Liver (tissue), 9 donors: ENCODE results near the gene SLC8A1. TPM values are rescaled to one million over a fixed set of nuclear protein-coding genes. Genes with fewer than 3 reads are reported as not detected.
A peak's percentile ranks its signal among the peaks of the same experiment; 100 is the strongest.

Experiments
- DNase-seq: peaks from one replicate; pipeline ENCODE4 v3.0.0-alpha.2; 2017; ENCODE audit warnings: low spot score
- H3K27ac ChIP-seq, 2 donors: one replicate each; pipeline ENCODE4 v1.7.0; 2013; ENCODE audit warnings: inconsistent platforms in 2 of 2, low read length in 2 of 2, control low read depth in 1 of 2, low read depth in 1 of 2, mild to moderate bottlenecking in 1 of 2
- H3K27me3 ChIP-seq, 4 donors: one replicate each; pipeline versions ENCODE4 v1.6.1 to v1.7.0; 2013; ENCODE audit warnings: low read length in 3 of 4, inconsistent platforms in 1 of 4, mild to moderate bottlenecking in 1 of 4, moderate library complexity in 1 of 4; ENCODE audit not compliant: control insufficient read depth in 4 of 4, insufficient read depth in 4 of 4
- H3K36me3 ChIP-seq, 4 donors: one replicate each; pipeline versions ENCODE4 v1.6.1 to v1.7.0; 2013; ENCODE audit warnings: low read length in 3 of 4, mild to moderate bottlenecking in 3 of 4, low read depth in 1 of 4, moderate library complexity in 1 of 4; ENCODE audit not compliant: control insufficient read depth in 4 of 4, insufficient read depth in 3 of 4
- H3K4me1 ChIP-seq, 4 donors: one replicate each; pipeline versions ENCODE4 v1.6.1 to v1.7.0; 2013; ENCODE audit warnings: low read length in 3 of 4, mild to moderate bottlenecking in 3 of 4, moderate library complexity in 1 of 4; ENCODE audit not compliant: control insufficient read depth in 4 of 4, insufficient read depth in 4 of 4
- H3K4me3 ChIP-seq, 3 donors: one replicate each; pipeline versions ENCODE4 v1.6.1 to v1.7.0; 2013; ENCODE audit warnings: low read length in 3 of 3, control low read depth in 1 of 3, low read depth in 1 of 3, mild to moderate bottlenecking in 1 of 3
- H3K9ac ChIP-seq, 2 donors: one replicate each; pipeline ENCODE4 v1.7.0; 2013; ENCODE audit warnings: low read length in 2 of 2, mild to moderate bottlenecking in 2 of 2, moderate library complexity in 2 of 2, control low read depth in 1 of 2, low read depth in 1 of 2
- H3K9me3 ChIP-seq, 4 donors: one replicate each; pipeline versions ENCODE4 v1.6.1 to v1.7.0; 2013; ENCODE audit warnings: low read length in 3 of 4; ENCODE audit not compliant: control insufficient read depth in 4 of 4
- EGR1 ChIP-seq, 2 donors: IDR thresholded peaks; 2 replicates each; pipeline ENCODE4 v1.6.1; 2016 to 2018; ENCODE audit warnings: antibody characterized with exemption in 2 of 2, low read depth in 2 of 2
- FOXA1 ChIP-seq: IDR thresholded peaks from 2 replicates; pipeline ENCODE4 v1.6.1; 2016; ENCODE audit warnings: antibody characterized with exemption
- FOXA2 ChIP-seq: IDR thresholded peaks from 2 replicates; pipeline ENCODE4 v1.6.1; 2016; ENCODE audit warnings: antibody characterized with exemption
- GABPA ChIP-seq, 2 donors: IDR thresholded peaks in 1 of 2; conservative IDR thresholded peaks in 1 of 2; 2 replicates each; pipeline ENCODE4 v1.6.1; 2016; ENCODE audit warnings: antibody characterized with exemption in 2 of 2, mild to moderate bottlenecking in 1 of 2, moderate library complexity in 1 of 2
- HNF4A ChIP-seq, 2 donors: conservative IDR thresholded peaks; 2 replicates each; pipeline ENCODE4 v1.6.1; 2016; ENCODE audit warnings: antibody characterized with exemption in 2 of 2, mild to moderate bottlenecking in 2 of 2
- HNF4G ChIP-seq: IDR thresholded peaks from 2 replicates; pipeline ENCODE4 v1.6.1; 2016; ENCODE audit warnings: antibody characterized with exemption
- JUND ChIP-seq, 2 donors: IDR thresholded peaks; 2 replicates each; pipeline ENCODE4 v1.6.1; 2016; ENCODE audit warnings: antibody characterized with exemption in 2 of 2
- NR2F2 ChIP-seq: IDR thresholded peaks from 2 replicates; pipeline ENCODE4 v1.6.1; 2016; ENCODE audit warnings: antibody characterized with exemption
- RAD21 ChIP-seq, 2 donors: IDR thresholded peaks; 2 replicates each; pipeline ENCODE4 v1.6.1; 2016; ENCODE audit warnings: antibody characterized with exemption in 2 of 2, mild to moderate bottlenecking in 2 of 2
- REST ChIP-seq: IDR thresholded peaks from 2 replicates; pipeline ENCODE4 v1.6.1; 2016; ENCODE audit warnings: antibody characterized with exemption, mild to moderate bottlenecking
- RXRA ChIP-seq, 2 donors: IDR thresholded peaks; 2 replicates each; pipeline ENCODE4 v1.6.1; 2017 to 2018; ENCODE audit warnings: antibody characterized with exemption in 2 of 2, mild to moderate bottlenecking in 1 of 2
- SP1 ChIP-seq: IDR thresholded peaks from 2 replicates; pipeline ENCODE4 v1.6.1; 2018; ENCODE audit warnings: antibody characterized with exemption, mild to moderate bottlenecking
- TAF1 ChIP-seq: conservative IDR thresholded peaks from 2 replicates; pipeline ENCODE4 v1.6.1; 2016; ENCODE audit warnings: antibody characterized with exemption, mild to moderate bottlenecking
- YY1 ChIP-seq: IDR thresholded peaks from 2 replicates; pipeline ENCODE4 v1.6.1; 2016; ENCODE audit warnings: antibody characterized with exemption, mild to moderate bottlenecking
- ZBTB33 ChIP-seq: IDR thresholded peaks from 2 replicates; pipeline ENCODE4 v1.6.1; 2016; ENCODE audit warnings: antibody characterized with exemption
- WGBS: extraction: QIAGEN DNeasy Blood & Tissue Kit; methylation state at CpG from one replicate; pipeline ENCODE4 v1.1.7; 2013; 5-methylcytosine and 5-hydroxymethylcytosine counted together
- polyA plus RNA-seq, 2 donors: library from polyadenylated mRNA; stranded (reverse) in 1 of 2; unstranded in 1 of 2; fragments of 200-250 nt in 1 of 2; fragments of >200 nt in 1 of 2; fragmentation: Nextera tagmentation in 1 of 2; extraction: Ambion mirVana in 1 of 2; gene quantifications; one replicate each; pipeline versions ENCODE4 v1.2.1 to v1.2.3, GENCODE V29; 2013 to 2015
- total RNA-seq, 2 donors: library from RNA; depleted of rRNA; stranded (reverse); fragments of >200 nt; gene quantifications; one replicate each; pipeline ENCODE4 v1.2.3, GENCODE V29; 2014
- TF ChIP-seq, protein P1 (sequence below): fragments of 150-350 bp; IDR thresholded peaks from 2 replicates; pipeline ENCODE4 v1.5.1; 2017; ENCODE audit warnings: improper control_type of control experiment, low read depth, low read length; ENCODE audit not compliant: missing input control
- TF ChIP-seq, protein P2 (sequence below): IDR thresholded peaks from 2 replicates; pipeline ENCODE4 v1.6.1; 2016; ENCODE audit warnings: antibody characterized with exemption
- TF ChIP-seq, protein P3 (sequence below): IDR thresholded peaks from 2 replicates; pipeline ENCODE4 v1.6.1; 2016; ENCODE audit warnings: antibody characterized with exemption
- donor health status: healthy.
- donor health status: healthy.
- donor health status: healthy.
- donor health status: healthy.
- donor health status: healthy.

The SLC8A1 gene
- total and polyA plus RNA-seq, 4 donors = 1.2 to 18.5 (median 8.2) TPM

GRCh38 chr2:40488101-40488601 lies 36.3 kb upstream of the SLC8A1 start:
- no peak for DNase-seq
- Histone ChIP-seq H3K9ac (peak overlapping the region in 1 of 2 donors; percentile 45), H3K4me1 (peaks cover 0 to 8% (median 0%) of the 10 kb centered on the region in 4 donors), H3K4me3 (no peak overlapping the region), H3K27me3 (no peaks in the 10 kb centered on the region), H3K36me3 (no peaks in the 10 kb centered on the region), H3K27ac (peak overlapping the region; percentile 7 to 23), H3K9me3 (no peaks in the 10 kb centered on the region)
- peak; percentile 29 to 36 for TF ChIP-seq RAD21 (IDR thresholded peaks at IDR 0.05)
- no peak for TF ChIP-seq EGR1 (IDR thresholded peaks at IDR 0.05; ENCODE audit: low read depth in 2 of 2)
- TF ChIP-seq, protein P1, sequence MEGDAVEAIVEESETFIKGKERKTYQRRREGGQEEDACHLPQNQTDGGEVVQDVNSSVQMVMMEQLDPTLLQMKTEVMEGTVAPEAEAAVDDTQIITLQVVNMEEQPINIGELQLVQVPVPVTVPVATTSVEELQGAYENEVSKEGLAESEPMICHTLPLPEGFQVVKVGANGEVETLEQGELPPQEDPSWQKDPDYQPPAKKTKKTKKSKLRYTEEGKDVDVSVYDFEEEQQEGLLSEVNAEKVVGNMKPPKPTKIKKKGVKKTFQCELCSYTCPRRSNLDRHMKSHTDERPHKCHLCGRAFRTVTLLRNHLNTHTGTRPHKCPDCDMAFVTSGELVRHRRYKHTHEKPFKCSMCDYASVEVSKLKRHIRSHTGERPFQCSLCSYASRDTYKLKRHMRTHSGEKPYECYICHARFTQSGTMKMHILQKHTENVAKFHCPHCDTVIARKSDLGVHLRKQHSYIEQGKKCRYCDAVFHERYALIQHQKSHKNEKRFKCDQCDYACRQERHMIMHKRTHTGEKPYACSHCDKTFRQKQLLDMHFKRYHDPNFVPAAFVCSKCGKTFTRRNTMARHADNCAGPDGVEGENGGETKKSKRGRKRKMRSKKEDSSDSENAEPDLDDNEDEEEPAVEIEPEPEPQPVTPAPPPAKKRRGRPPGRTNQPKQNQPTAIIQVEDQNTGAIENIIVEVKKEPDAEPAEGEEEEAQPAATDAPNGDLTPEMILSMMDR = peak; percentile 29
- 45% methylated on average over 4 of the region's 4 CpGs for WGBS

DNA sequence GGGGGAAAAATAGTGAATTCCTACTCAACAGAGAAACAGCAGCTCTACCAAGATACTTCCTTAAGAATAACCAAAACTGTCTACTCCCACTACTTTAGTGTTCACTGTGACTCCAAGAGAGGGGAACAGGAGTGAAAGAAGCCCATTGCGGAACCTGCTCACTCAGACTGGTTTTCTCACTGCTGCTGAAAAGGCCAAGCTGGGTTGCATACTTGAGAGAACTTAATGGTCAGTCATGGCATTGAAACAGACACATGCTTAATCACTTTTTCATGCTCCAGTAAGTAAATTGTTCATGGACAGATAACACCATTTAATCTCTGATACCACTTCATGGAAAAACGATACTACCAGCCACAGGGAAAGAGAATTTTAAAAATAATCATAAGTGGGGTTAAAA lies 35.7 kb upstream of the SLC8A1 start:
- H3K4me3 ChIP-seq = no peak overlapping the region
- WGBS = 64% methylated on average over 2 of the region's 2 CpGs
- H3K9ac ChIP-seq = no peak overlapping the region
- no peak for DNase-seq
- peaks cover 0 to 8% (median 0%) of the 10 kb centered on the region in 4 donors for H3K4me1 ChIP-seq
- TF ChIP-seq HNF4G = no peak
- TF ChIP-seq EGR1 (IDR thresholded peaks at IDR 0.05; ENCODE audit: low read depth in 2 of 2) = no peak
- TF ChIP-seq, protein P1 = no peak
- no peak for TF ChIP-seq TAF1
- no peak for TF ChIP-seq JUND (IDR thresholded peaks at IDR 0.05)
- no peak for TF ChIP-seq REST
- no peak for TF ChIP-seq GABPA (IDR thresholded peaks at IDR 0.05 in 1 of 2, conservative IDR thresholded peaks at IDR 0.05 in 1 of 2)
- TF ChIP-seq ZBTB33 = no peak
- TF ChIP-seq FOXA2 = no peak
- no peak for TF ChIP-seq HNF4A (conservative IDR thresholded peaks at IDR 0.05)
- no peak for TF ChIP-seq SP1
- TF ChIP-seq FOXA1 = no peak
- no peak for TF ChIP-seq RAD21 (IDR thresholded peaks at IDR 0.05)
- TF ChIP-seq RXRA (IDR thresholded peaks at IDR 0.05) = no peak
- TF ChIP-seq YY1 = no peak
- TF ChIP-seq, protein P2, sequence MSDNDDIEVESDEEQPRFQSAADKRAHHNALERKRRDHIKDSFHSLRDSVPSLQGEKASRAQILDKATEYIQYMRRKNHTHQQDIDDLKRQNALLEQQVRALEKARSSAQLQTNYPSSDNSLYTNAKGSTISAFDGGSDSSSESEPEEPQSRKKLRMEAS = no peak
- TF ChIP-seq NR2F2 = no peak
- TF ChIP-seq, protein P3, sequence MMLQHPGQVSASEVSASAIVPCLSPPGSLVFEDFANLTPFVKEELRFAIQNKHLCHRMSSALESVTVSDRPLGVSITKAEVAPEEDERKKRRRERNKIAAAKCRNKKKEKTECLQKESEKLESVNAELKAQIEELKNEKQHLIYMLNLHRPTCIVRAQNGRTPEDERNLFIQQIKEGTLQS = no peak
- peak overlapping the region in 1 of 2 donors; percentile 23 for H3K27ac ChIP-seq
- H3K27me3 ChIP-seq = no peaks in the 10 kb centered on the region
- H3K9me3 ChIP-seq = no peaks in the 10 kb centered on the region
- no peaks in the 10 kb centered on the region for H3K36me3 ChIP-seq
